Osteoblast (primary cell): Measurements from ENCODE around the gene VASN. TPM values are rescaled to one million over a fixed set of nuclear protein-coding genes. Genes with fewer than 3 reads are reported as not detected.

Experiments used
- DNase-seq: peaks from one replicate; pipeline ENCODE4 v3.0.0; 2011; ENCODE audit warnings: low spot score, mixed read lengths; ENCODE audit not compliant: insufficient read length; ENCODE audit errors: missing footprints
- H2AFZ ChIP-seq: 2 replicates; pipeline ENCODE4 v1.6.0; 2011; ENCODE audit warnings: mild to moderate bottlenecking, low read length
- H3K27ac ChIP-seq: 2 replicates; pipeline ENCODE4 v1.5.1; 2011; ENCODE audit warnings: mild to moderate bottlenecking, low read depth, low read length, moderate library complexity
- H3K27me3 ChIP-seq: 2 replicates; pipeline ENCODE4 v1.6.0; 2012; ENCODE audit warnings: mild to moderate bottlenecking, control low read depth, inconsistent platforms, low read length, moderate library complexity; ENCODE audit not compliant: insufficient read depth
- H3K36me3 ChIP-seq: 2 replicates; pipeline ENCODE4 v1.5.1; 2011; ENCODE audit warnings: mild to moderate bottlenecking, low read length, control low read depth, moderate library complexity; ENCODE audit not compliant: insufficient read depth
- H3K4me1 ChIP-seq: 2 replicates; pipeline ENCODE4 v1.5.1; 2011; ENCODE audit warnings: mild to moderate bottlenecking, low read length, control low read depth, moderate library complexity; ENCODE audit not compliant: insufficient read depth
- H3K4me2 ChIP-seq: 2 replicates; pipeline ENCODE4 v1.6.0; 2011; ENCODE audit warnings: mild to moderate bottlenecking, low read length; ENCODE audit not compliant: insufficient read depth
- H3K4me3 ChIP-seq: fragments of 200-600 bp; sonication (generic); 3 replicates; pipeline ENCODE4 v1.5.1; 2012; ENCODE audit warnings: mild to moderate bottlenecking, low read length, inconsistent platforms; ENCODE audit not compliant: insufficient read depth
- H3K79me2 ChIP-seq: 2 replicates; pipeline ENCODE4 v1.6.0; 2012; ENCODE audit warnings: mild to moderate bottlenecking, low read length, control low read depth, inconsistent platforms; ENCODE audit not compliant: insufficient read depth
- H3K9me3 ChIP-seq: 2 replicates; pipeline ENCODE4 v1.5.1; 2011; ENCODE audit warnings: low read depth, low read length, control low read depth
- H4K20me1 ChIP-seq: 2 replicates; pipeline ENCODE4 v1.6.0; 2012; ENCODE audit warnings: mild to moderate bottlenecking, low read length, control low read depth; ENCODE audit not compliant: insufficient read depth
- total RNA-seq: library from RNA; depleted of rRNA; stranded (reverse); fragments of >200 nt; gene quantifications from 2 replicates; pipeline ENCODE4 v1.2.3, GENCODE V29; 2012
- TF ChIP-seq, protein P1 (sequence below): IDR thresholded peaks from 2 replicates; pipeline ENCODE4 v1.5.1; 2011; ENCODE audit warnings: mild to moderate bottlenecking, low read depth, low read length, moderate library complexity; ENCODE audit errors: extremely low read depth

VASN gene
- total RNA-seq, 1 donor = 217 TPM

DNA sequence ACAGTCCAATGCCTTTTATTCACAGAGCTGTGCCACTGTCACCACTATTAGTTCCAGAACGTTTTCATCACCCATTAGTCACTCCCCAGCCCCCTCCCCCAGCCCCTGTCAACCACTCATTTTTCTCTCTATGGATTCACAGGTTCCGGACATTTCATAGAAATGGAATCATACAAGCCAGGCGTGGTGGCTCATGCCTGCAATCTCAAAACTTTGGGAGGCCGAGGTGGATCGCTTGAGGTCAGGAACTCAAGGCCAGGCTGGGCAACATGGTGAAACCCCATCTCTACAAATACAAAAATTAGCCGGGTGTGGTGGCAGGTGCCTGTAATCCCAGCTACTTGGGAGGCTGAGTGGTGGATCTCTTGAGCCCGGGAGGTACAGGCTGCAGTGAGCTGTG lies 19.8 kb upstream of the VASN start:
- Histone ChIP-seq H3K79me2 (peaks cover 34% of the 10 kb centered on the region), H3K27ac (peak overlapping the region; percentile 63), H2AFZ (no peak overlapping the region), H4K20me1 (peaks cover 12% of the 10 kb centered on the region), H3K27me3 (no peaks in the 10 kb centered on the region), H3K9me3 (no peaks in the 10 kb centered on the region), H3K4me2 (peak overlapping the region; percentile 85), H3K36me3 (no peaks in the 10 kb centered on the region), H3K4me3 (peak overlapping the region; percentile 86), H3K4me1 (peaks cover 21% of the 10 kb centered on the region)
- TF ChIP-seq, protein P1, sequence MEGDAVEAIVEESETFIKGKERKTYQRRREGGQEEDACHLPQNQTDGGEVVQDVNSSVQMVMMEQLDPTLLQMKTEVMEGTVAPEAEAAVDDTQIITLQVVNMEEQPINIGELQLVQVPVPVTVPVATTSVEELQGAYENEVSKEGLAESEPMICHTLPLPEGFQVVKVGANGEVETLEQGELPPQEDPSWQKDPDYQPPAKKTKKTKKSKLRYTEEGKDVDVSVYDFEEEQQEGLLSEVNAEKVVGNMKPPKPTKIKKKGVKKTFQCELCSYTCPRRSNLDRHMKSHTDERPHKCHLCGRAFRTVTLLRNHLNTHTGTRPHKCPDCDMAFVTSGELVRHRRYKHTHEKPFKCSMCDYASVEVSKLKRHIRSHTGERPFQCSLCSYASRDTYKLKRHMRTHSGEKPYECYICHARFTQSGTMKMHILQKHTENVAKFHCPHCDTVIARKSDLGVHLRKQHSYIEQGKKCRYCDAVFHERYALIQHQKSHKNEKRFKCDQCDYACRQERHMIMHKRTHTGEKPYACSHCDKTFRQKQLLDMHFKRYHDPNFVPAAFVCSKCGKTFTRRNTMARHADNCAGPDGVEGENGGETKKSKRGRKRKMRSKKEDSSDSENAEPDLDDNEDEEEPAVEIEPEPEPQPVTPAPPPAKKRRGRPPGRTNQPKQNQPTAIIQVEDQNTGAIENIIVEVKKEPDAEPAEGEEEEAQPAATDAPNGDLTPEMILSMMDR = no peak
- no peak for DNase-seq

DNA sequence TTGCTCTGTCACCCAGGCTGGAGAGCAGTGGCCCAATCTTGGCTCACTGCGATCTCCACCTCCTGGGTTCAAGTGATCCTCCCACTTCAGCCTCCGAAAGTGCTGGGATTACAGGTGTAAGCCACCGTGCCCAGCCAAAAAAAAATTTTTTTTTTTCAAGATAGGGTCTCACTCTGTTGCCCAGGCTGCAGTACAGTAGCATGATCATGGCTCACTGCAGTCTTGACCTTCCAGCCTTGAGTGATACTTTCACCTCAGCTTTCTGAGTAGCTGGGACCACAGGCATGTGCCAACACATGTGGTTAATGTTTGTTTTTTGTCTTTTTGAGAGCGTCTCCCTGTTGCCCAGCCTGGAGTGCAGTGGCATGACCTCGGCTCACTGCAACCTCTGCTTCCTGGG lies 18.8 kb upstream of the VASN start:
- no peak overlapping the region for H2AFZ ChIP-seq
- H3K9me3 ChIP-seq = no peaks in the 10 kb centered on the region
- TF ChIP-seq, protein P1 = no peak
- H3K36me3 ChIP-seq = no peaks in the 10 kb centered on the region
- no peak overlapping the region for H3K4me3 ChIP-seq
- no peak overlapping the region for H3K4me2 ChIP-seq
- H3K4me1 ChIP-seq = peaks cover 17% of the 10 kb centered on the region
- peaks cover 6% of the 10 kb centered on the region for H4K20me1 ChIP-seq
- H3K27me3 ChIP-seq = no peaks in the 10 kb centered on the region
- no peak for DNase-seq
- H3K79me2 ChIP-seq = peaks cover 26% of the 10 kb centered on the region
- no peak overlapping the region for H3K27ac ChIP-seq

- no peak for DNase-seq
- TF ChIP-seq, protein P1 = no peak
- Histone ChIP-seq H3K27me3 (no peaks in the 10 kb centered on the region), H3K79me2 (peaks cover 19% of the 10 kb centered on the region), H3K4me3 (no peak overlapping the region), H2AFZ (no peak overlapping the region), H3K4me2 (no peak overlapping the region), H3K36me3 (no peaks in the 10 kb centered on the region), H4K20me1 (no peaks in the 10 kb centered on the region), H3K9me3 (no peaks in the 10 kb centered on the region), H3K27ac (no peak overlapping the region), H3K4me1 (peaks cover 17% of the 10 kb centered on the region)
These were observed 18.0 kb upstream of the VASN start for GRCh38 chr16:4353675-4354074.

DNA sequence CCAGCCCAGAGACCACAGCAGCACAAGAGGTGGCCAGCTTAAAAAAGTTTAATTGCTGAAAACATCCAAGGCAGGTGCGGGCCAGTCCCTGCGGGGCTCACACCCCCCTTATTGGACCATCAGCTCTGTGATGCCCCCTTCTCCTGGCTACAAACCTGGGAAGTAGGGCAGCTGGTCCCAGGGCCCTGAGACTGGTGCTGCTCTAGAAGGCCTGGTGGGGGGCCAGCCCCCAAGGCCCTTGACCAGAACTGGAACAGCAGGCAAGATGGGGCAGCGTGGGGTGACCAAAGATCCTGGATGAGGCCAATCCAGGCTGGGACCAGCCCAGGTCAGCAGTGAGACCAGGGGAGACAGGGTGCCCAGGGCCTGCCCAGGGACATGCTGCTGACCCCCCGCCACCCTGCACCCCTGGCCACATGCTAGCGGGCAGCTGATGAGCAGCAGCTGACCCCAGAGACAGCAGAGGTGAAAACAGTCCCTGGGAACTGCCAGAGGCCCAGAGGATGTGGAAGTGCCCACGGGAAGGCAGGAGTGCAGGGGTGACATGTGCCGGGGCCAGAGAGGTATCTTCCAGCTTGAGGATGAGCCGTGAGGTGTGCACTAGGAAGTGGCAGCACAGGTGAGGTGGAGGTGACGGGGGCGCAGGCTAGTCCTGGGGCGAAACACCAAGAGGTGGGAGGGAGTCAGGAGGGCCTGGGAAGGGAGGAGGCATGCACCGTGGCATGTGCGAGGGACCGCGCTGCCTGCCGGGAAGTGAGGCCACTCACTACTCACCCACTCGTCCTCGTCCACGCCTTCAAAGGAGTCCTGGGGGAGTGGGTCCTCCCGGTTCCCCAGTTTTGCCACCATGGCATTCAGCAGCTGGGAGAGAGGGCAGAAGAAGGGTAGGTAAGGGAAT lies 16.9 kb upstream of the VASN start:
- TF ChIP-seq, protein P1 = no peak
- Histone ChIP-seq H3K27ac (no peak overlapping the region), H3K9me3 (no peaks in the 10 kb centered on the region), H3K27me3 (no peaks in the 10 kb centered on the region), H3K36me3 (no peaks in the 10 kb centered on the region), H2AFZ (no peak overlapping the region), H3K4me1 (peaks cover 17% of the 10 kb centered on the region), H3K4me3 (no peak overlapping the region), H3K4me2 (no peak overlapping the region), H3K79me2 (peaks cover 11% of the 10 kb centered on the region), H4K20me1 (no peaks in the 10 kb centered on the region)
- DNase-seq = no peak
